ENCODE data around the gene ZC3H7A.

DNA sequence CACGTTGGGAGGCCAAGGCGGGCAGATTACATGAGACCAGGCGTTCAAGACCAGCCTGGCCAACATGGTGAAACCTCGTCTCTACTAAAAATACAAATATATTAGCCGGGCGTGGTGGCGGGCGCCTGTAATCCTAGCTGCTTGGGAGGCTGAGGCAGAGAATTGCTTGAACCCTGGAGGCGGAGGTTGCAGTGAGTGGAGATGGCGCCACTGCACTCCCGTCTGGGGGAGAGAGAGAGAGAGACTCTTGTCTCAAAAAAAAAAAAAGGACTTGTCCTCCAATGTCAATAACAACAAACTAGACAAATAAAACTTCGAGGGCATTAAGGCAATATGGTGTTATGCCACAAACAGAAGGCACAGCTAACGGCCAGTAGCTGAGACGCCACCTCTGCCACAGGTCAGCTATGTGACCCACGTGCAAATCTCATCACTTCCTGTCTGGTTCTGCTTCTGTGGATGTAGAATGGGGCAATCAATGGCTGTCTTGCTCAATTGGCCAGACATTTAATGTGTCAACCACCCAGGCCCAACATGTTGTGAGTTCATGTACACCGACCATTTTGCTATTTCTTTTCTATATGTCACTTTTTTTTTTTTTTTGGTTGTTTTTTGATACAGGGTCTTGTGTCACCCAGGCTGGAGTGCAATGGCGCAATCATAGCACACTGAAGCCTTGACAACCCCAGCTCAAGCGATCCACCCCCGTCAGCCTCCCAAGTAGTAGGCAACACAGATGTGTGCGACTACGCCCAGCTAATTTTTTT, 53.6 kb downstream of the ZC3H7A start:
- TF ChIP-seq, protein P1, sequence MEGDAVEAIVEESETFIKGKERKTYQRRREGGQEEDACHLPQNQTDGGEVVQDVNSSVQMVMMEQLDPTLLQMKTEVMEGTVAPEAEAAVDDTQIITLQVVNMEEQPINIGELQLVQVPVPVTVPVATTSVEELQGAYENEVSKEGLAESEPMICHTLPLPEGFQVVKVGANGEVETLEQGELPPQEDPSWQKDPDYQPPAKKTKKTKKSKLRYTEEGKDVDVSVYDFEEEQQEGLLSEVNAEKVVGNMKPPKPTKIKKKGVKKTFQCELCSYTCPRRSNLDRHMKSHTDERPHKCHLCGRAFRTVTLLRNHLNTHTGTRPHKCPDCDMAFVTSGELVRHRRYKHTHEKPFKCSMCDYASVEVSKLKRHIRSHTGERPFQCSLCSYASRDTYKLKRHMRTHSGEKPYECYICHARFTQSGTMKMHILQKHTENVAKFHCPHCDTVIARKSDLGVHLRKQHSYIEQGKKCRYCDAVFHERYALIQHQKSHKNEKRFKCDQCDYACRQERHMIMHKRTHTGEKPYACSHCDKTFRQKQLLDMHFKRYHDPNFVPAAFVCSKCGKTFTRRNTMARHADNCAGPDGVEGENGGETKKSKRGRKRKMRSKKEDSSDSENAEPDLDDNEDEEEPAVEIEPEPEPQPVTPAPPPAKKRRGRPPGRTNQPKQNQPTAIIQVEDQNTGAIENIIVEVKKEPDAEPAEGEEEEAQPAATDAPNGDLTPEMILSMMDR (conservative IDR thresholded peaks at IDR 0.05; ENCODE audit: low read depth, low read length), result no peak
- TF ChIP-seq CHD1 (IDR thresholded peaks at IDR 0.05; ENCODE audit: low read depth, low read length) (no peak), POLR2A (IDR thresholded peaks at IDR 0.05; ENCODE audit: low read depth, low read length) (no peak)
- TF ChIP-seq, protein P2, sequence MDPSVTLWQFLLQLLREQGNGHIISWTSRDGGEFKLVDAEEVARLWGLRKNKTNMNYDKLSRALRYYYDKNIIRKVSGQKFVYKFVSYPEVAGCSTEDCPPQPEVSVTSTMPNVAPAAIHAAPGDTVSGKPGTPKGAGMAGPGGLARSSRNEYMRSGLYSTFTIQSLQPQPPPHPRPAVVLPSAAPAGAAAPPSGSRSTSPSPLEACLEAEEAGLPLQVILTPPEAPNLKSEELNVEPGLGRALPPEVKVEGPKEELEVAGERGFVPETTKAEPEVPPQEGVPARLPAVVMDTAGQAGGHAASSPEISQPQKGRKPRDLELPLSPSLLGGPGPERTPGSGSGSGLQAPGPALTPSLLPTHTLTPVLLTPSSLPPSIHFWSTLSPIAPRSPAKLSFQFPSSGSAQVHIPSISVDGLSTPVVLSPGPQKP (IDR thresholded peaks at IDR 0.05; ENCODE audit: borderline replicate concordance, low read depth, low read length), result no peak

Measured in IMR-90 (cell line).